Measurements from ENCODE around the gene NDUFA8.

The NDUFA8 gene

DNA sequence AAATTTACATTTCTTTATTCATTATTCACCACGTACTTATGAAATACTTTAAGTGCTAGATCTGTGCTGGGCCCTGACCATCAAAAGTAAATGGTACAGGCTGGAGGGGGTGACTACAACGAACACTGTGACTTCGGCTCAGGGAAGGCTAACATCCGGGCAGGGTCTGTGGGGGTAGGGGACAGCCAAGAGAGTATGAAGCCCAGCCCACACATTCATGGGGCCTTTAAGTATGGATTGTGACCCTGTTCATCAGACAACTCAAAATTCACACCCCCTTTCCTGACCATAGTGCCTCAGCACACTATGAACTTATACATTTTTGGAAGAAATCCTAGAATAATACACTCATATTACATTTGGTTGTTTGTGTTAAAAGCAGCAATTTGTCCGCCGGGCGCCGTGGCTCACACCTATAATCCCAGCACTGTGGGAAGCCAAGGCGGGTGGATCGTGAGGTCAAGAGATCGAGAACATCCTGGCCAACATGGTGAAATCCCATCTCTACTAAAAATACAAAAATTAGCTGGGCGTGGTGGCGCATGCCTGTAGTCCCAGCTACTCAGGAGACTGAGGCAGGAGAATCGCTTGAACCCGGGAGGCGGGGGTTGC lies 33.4 kb upstream of the NDUFA8 start:
- TF ChIP-seq POLR2A (IDR thresholded peaks at IDR 0.05; ENCODE audit: low read length) (no peak), GATA1 (IDR thresholded peaks at IDR 0.05; ENCODE audit: low read depth, low read length) (no peak)
- no peak for DNase-seq

DNA sequence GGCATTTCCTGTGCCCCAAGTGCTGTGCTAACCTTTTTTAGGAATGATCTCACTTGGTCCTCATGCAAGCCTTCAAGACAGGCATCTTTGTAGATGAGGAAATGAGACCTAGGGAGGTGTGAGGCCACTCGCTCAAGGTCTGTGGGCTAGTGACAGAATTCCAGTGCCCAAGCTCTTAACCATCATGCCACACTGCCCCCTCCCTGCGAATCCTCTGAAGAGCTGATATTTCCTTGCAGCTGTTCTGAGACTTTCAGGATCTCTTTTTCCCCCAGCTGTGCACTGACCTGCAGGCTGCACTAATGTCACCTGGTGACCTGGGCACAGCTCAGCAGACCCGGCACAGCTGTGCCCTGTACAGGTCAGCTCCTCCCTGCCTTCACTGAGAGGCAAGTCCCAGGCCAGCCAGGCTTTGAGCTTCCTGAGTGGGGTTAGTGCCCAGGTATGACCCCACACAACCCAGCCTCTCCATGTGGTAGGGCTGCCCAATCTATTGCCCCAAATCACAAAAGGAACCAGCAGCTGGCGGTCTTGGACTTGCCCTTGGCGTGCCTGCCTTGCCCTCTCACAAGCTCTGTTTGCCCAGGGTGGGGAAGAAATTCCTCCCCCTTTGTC lies 32.8 kb upstream of the NDUFA8 start:
- TF ChIP-seq POLR2A (IDR thresholded peaks at IDR 0.05; ENCODE audit: low read length) (no peak), GATA1 (IDR thresholded peaks at IDR 0.05; ENCODE audit: low read depth, low read length) (no peak)
- DNase-seq = peak; percentile 17 to 36

DNA sequence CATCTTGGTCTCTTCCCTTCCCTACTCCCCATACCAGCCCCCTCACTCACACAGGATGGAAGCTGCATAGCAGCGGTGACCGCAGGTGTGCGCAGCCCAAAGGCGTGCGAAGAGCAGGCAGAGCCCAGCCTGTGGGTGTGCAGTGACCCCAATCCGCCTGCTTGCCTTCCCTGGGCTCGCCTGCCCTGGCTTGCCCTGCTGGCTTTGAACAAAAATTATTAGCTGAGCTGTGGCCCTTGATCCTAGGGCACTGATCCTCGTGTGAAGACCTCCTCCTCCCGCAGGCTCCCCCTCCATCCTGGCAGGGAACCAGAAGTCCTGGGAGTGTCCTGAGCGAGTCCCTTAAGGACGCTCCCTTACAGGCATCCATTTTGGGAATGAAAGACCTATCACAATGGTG lies 32.0 kb upstream of the NDUFA8 start:
- no peak for TF ChIP-seq GATA1 (IDR thresholded peaks at IDR 0.05; ENCODE audit: low read depth, low read length)
- no peak for TF ChIP-seq POLR2A (IDR thresholded peaks at IDR 0.05; ENCODE audit: low read length)
- no peak for DNase-seq

DNA sequence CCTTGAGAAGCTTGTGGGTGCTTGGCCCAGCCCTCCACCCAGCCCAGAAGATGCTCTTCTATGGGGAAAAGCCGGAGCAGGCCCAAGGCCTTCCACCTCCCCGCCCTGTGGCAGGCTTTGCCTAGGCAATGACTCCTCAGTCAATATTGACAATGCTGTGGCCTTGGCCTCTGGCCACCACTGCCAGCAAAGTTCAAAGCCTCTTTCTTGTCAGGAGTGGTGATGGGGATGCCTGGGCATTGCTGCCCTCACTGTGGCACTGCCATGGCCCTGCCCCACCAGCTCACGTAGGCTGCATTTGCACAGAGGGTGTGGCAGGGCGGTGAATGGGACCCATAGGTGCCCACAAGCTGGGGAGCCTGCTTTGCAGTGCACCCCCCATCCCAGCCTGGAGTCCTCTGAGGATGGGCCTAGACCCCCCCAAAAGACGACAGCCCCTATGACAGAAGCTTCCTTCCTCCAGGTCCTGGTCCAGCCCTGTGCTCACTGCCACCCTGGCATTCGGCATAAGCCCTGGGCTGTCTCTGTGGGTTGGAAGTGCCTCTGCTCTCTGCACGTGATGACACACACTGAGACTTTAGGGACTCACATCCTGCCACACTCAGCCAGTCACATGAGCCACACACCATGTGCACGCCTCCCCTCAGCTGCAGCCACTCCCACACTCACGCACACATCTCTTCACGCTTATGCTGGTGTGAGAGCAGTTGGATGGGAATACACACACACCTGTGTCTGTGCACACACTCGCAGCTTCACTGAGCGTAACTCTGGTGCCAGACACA lies 31.2 kb upstream of the NDUFA8 start:
- TF ChIP-seq GATA1 (IDR thresholded peaks at IDR 0.05; ENCODE audit: low read depth, low read length) = no peak
- DNase-seq = no peak

DNA sequence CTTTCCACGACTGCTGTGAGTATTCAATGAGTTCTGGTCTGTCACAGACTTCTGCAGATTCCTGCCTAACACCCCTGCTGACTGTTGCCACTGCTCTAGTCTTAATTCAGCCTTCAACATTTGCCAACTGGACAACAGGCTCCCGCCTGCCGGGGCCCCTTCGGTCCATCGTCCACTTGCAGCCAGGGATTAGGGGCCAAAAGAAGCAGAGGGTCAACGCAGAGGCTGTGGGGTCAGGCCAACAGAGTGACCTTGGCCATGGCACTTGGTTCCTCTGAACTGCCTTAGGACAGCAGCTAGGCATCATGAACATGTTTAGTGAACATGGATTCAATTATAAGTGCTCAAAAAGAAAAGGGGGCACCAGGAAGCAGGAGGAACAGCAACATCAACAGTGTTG lies 28.8 kb upstream of the NDUFA8 start:
- TF ChIP-seq GATA1 (IDR thresholded peaks at IDR 0.05; ENCODE audit: low read depth, low read length) (no peak), POLR2A (IDR thresholded peaks at IDR 0.05; ENCODE audit: low read length) (no peak)
- DNase-seq = no peak

DNA sequence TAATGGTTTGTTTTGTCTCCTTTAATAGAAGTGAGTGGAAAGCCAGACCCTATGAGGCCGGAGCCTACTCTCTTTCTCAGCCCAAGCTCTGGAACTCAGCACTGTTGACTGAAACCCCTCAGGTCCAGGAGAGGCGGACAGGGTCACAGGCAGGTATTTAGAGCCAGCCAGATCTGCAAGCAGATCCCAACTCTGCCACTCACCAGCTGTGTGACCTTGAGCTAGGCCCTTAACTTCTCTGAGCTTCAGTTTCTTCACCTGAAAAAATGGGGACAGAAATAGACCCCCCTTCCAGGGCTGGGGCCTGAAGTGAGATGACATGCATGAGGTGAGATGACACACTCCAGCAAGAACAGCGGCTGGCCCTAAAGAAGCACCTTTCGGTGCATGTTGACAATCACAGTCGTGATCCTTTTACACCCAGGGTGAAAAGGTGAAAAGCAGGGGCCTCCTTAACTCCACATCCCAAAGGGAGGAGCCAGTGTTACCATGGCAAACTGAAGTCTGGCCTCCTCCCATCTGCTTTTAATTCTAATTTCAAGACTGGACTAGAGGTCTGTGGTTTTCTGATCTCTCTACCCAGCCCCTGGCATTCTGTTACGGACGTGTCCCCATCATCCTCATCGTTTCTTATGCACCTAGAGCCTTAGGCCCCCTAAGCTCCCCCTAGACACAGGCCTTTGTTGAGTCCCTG lies 27.3 kb upstream of the NDUFA8 start:
- DNase-seq = no peak
- TF ChIP-seq GATA1 (IDR thresholded peaks at IDR 0.05; ENCODE audit: low read depth, low read length) (no peak), POLR2A (IDR thresholded peaks at IDR 0.05; ENCODE audit: low read length) (no peak)

DNA sequence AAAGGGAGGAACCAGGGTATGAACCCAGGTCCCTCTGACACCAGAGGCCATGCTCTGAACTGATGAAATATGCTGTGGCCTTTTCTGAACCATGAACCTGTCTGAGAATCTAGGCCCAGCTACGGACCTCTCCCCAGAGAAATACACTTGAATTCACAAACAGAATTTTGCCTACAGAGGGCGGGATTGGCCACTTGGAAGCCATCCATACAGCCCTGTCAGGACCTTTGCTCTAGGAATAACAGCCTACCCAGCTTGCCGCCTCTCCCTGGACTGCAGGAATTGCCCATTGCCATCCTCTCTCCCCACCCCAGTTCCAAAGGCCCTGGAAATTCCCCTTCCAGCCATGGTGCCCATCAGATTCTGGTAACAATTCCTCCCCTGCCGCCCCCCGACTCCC lies 26.7 kb upstream of the NDUFA8 start:
- no peak for DNase-seq
- TF ChIP-seq GATA1 (IDR thresholded peaks at IDR 0.05; ENCODE audit: low read depth, low read length) = no peak
- no peak for TF ChIP-seq POLR2A (IDR thresholded peaks at IDR 0.05; ENCODE audit: low read length)

DNA sequence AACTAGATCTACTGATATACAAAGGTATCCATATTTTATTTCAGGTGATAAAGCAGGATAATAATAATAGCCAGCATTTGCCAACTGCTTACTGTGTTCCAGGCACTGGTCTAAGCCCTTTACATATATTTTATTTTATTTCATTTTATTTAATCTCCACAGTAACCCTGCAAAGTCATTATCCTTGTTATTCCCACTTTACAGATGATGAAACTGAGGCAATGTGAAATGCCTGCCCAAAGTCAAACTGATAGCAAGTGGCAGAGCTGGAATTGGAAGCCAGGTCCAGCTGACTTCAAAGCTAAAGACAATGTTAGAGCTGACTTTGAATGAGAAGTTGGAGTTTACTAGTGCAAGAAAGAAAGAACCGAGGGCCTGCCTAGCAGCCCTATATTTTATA lies 25.0 kb upstream of the NDUFA8 start:
- TF ChIP-seq POLR2A (IDR thresholded peaks at IDR 0.05; ENCODE audit: low read length) (no peak), GATA1 (IDR thresholded peaks at IDR 0.05; ENCODE audit: low read depth, low read length) (no peak)
- no peak for DNase-seq

DNA sequence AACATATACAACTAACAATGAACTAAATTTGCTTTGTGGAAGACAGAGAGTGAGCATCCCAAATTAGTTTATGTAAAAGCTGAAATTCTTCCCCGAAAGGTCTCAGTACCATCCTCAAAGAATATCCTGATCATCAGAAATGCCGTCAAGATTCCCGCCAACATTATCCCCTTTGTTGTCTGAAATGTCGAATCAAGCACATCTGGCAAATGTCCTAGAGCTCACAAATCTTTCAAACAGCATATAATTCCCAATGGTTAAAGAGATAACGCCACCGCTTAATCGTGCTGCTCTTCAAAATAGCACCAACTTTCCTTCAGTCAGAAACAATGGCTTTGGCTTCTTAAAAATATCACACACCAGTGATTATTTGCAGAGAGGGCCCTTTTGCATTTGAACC lies 23.9 kb upstream of the NDUFA8 start:
- TF ChIP-seq POLR2A (IDR thresholded peaks at IDR 0.05; ENCODE audit: low read length) = no peak
- TF ChIP-seq GATA1 (IDR thresholded peaks at IDR 0.05; ENCODE audit: low read depth, low read length) = no peak
- no peak for DNase-seq

DNA sequence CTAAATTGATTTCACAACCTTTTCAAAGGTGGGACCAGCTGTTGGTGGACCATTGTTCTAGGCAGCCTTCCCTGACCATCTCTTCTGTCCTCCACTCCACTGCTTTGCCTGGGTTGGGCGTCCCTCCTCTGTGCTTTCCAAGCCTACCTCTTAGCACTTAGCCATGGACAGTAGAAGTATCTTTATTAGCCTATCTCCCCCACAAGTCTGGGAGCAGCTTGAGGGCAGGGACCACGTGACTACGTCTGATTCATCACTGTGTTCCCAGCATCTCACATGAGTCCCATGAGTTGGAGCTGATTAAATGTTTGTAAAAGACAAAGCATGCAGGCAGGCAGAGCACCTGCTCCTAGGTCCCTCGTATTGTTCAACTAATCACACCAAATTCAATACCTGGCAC lies 21.1 kb upstream of the NDUFA8 start:
- DNase-seq = peak; percentile 53 to 64
- TF ChIP-seq POLR2A (IDR thresholded peaks at IDR 0.05; ENCODE audit: low read length) (no peak), GATA1 (IDR thresholded peaks at IDR 0.05; ENCODE audit: low read depth, low read length) (no peak)

DNA sequence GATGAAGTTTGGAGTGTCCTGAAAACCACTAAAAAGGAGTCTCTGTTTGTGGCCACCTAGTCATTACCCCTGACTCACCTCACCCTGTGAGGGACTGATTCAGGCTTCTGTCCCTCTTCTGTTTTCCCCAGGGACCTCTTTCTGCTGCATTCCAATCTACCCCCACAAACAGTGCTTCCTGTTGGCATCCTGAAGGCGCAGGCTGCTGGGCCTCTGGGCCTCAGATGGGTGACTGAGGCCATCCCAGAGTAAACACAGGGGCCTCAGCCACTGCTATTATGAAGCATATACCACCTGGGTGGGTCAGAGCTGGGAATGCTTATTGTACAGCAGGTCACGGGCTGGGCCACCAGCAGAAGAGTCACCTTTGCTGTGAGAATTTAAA lies 20.1 kb upstream of the NDUFA8 start:
- no peak for DNase-seq
- TF ChIP-seq GATA1 (IDR thresholded peaks at IDR 0.05; ENCODE audit: low read depth, low read length) = no peak
- no peak for TF ChIP-seq POLR2A (IDR thresholded peaks at IDR 0.05; ENCODE audit: low read length)

DNA sequence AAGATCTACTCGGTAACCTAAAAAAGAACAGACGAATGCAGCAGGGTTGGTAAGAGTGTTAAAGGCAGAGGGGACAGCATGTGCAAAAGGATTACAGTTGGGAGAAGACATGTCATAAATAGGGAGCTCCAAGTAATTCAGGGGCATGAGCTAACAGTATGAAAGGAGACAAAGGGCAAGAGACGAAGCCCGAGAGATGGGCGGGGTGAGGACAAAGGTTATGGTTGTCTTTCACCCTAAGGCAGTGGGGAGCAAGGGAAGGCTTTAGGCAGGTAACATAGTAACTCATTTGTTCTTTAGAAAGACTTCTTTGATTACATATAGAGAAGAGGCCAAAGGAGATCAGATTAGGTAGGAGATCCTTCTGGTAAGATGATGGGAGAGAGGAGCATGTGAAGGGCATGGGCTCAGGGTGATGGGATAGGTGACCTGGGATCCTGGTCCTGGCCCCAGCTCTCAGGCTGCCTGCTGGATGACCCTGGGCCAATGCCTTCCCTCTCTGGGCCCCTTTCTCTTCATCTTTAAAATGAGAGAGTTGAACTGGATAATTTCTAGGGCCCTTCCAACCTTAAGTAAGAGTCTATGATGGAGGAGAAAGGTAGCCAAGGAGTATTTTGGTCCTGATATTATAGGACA lies 19.6 kb upstream of the NDUFA8 start:
- no peak for TF ChIP-seq GATA1 (IDR thresholded peaks at IDR 0.05; ENCODE audit: low read depth, low read length)
- TF ChIP-seq POLR2A (IDR thresholded peaks at IDR 0.05; ENCODE audit: low read length) = no peak
- no peak for DNase-seq

DNA sequence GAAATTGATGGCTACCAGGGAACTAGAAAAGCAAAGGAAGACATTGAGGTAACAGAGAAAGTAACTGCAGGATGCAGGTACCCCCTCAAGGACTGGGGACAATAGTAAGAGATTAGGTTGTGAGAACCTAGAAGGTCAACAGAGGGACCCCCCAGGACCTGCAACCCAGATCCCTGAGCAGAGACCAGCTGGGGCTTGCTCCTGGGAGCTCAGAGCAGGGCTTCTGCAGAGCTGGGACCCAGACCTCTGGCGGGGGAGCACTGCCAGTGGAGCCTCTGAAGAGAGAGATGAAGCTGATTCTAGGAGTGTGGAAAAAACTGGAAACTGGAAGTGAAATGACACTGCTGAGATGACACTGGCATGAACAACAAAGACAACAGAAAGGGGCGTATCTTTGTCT lies 17.3 kb upstream of the NDUFA8 start:
- no peak for DNase-seq
- no peak for TF ChIP-seq POLR2A (IDR thresholded peaks at IDR 0.05; ENCODE audit: low read length)
- no peak for TF ChIP-seq GATA1 (IDR thresholded peaks at IDR 0.05; ENCODE audit: low read depth, low read length)

DNA sequence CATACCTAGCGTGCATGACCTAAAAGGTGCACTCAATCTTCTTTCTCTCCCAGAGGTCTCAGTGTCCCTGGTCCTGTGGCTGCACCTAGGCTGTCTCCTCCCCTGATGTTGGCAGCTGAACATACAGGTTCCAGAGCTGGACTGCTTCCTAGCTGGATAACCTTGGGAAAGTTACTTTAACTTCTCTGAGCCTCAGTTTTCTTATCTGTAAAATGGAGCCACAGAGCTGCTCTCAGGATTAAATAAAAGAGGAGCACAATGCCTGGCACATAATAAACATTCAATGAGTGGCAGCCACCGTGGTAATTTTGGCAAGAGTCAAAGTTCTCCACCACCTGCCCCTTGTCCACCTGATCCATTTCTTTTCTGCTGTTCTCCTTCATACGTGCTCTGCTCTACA lies 14.1 kb upstream of the NDUFA8 start:
- no peak for DNase-seq
- TF ChIP-seq POLR2A (IDR thresholded peaks at IDR 0.05; ENCODE audit: low read length) (no peak), GATA1 (IDR thresholded peaks at IDR 0.05; ENCODE audit: low read depth, low read length) (no peak)
